Hematopoietic multipotent progenitor cell treated with erythropoietin and hydrocortisone succinate and interleukin-3 and kit ligand, for 4 days (in vitro differentiated cells): ENCODE measurements around the gene ASPRV1.
A peak's percentile ranks its signal among the peaks of the same experiment; 100 is the strongest.
"Not testable (repeated sequence)": the region's sequence is repeated elsewhere in the genome, so short reads cannot be mapped to it uniquely, and the experiment has no call there.

Experiments used
- DNase-seq: peaks from one replicate; pipeline ENCODE4 v3.0.0-alpha.2; 2015

ASPRV1 gene

DNA sequence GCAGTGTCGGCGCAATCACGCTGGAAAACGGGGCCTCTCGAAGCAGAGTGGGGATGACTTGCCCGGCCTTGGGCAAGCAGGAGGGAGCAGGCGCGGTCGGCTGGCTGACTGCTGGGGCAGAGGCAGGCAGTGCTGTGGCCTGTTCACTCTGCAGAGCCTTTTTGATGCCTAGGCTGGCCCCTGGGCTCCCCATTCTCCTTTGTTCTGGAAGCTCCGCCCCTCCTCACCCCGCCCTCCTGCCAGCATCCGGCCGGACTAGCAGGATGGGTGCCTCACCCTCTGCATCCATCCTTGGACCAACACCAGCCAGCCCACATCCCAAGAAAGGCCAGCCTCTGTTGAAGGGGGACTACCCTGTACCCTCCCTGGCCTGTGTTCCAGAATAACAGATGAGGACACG lies at the start of gene ASPRV1:
Gene ASPRV1 (minus strand): TSS at position 136 of the 400 bp plus-strand sequence. CDS start 195 bp downstream, outside the sequence.
- no peak for DNase-seq

DNA sequence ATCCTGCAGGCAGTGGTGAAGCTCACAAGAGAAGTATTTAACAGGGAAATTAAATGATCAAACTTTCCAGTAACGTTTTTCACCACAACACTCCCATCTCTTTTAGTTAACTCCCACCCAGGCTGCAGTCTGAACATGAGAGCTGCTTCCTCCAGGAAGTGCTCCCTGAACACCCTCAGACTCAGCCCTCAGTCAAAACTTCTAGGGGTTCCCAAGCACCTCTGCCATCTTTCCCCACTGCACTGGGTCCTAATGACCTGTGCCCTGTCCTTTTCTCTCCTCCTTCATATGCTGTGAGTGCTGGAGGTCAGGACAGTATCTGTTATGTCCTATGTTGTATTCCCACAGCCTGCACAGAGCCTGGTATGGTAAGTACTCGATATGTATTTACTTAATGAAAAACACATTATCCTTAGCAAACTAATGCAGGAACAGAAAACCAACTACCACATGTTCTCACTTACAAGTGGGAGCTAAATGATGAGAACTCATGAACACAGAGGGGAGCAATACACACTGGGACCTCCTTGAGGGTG lies 49.2 kb upstream of the ASPRV1 start:
- DNase-seq = no peak

DNA sequence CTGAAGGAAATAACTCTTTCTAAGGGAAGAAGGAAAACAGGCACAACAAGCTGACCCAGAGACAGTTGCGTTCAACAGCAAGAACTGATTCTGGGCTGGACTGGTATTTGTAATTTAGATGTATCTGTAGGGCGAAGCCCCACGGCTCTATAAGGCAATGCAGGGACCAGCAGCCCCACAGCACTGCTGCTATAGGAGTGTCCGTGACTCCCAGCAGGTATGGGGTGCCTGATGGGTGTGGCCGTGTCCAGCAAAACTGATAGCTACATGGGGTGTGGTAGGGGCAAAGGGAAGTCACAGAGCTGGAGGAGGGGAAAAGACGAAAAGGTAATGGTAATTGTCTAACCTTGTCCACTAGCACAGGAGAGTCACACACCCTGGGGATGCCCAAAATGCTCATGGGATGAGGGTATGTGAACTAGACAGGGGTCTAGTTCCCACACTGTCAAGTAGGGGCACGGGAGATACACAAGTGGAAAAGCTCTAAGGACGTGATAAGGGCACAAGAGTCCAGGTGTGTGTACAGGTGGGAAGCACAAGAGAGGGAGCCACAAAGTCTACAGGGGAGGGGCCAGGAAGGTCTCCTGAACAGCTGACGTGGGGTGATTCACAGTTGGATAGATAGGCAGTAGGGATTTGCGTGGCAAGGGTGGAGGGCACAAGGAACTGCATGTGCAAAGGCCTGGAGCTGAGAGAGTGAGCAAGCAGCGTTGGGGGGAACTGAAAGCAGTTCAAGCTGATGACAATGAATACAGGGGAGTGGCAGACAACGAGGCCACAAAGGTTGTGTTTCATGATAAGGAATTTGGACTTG lies 48.5 kb upstream of the ASPRV1 start:
- peak; percentile 96 for DNase-seq

DNA sequence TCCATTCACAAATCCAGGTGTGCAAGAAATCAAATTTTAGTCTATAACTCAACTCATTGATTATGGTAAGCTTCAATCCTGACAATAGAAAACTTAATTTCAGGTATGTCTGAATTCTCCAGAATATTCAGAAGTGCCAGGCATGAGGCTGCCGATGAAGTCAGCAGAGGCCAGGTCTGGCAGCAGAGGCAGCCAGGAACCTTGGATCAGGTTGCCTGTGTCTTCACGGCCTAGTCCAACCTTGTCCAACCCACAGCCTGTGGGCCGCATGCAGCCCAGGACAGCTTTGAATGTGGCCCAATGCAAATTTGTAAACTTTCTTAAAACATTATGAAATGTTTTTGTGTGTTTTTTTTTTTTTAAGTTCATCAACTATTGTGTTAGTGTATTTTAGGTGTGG lies 46.9 kb upstream of the ASPRV1 start:
- DNase-seq = no peak

DNA sequence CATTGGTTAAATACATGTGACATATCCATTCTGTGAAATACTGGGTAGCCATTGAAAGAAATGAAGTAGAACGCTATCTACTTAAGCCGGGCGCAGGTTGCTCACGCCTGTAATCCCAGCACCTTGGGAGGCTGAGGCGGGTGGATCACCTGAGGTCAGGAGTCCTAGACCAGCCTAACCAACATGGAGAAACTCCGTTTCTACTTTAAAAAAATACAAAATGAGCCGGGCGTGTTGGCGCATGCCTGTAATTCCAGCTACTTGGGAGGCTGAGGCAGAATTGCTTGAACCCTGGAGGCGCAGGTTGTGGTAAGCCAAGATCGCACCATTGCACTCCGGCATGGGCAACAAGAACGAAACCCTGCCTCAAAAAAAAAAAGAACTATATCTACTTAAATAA lies 45.7 kb upstream of the ASPRV1 start:
- DNase-seq = no peak

DNA sequence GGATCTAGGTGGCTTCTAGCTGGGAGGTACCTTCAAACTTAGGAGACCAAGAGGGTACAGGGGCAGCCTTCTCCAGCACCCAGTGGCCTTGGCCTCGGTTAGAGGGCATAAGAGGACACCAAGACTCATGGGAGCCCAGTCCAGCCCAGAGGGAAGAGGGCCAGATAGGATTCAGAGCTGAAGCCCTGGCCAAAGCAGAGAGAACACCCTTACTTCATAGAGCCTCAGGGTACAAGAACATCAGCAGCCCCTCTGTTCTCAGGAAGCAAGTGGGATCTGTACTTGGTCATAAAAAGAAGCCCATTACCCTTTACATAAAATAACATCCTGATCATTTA lies 45.0 kb upstream of the ASPRV1 start:
- no peak for DNase-seq

DNA sequence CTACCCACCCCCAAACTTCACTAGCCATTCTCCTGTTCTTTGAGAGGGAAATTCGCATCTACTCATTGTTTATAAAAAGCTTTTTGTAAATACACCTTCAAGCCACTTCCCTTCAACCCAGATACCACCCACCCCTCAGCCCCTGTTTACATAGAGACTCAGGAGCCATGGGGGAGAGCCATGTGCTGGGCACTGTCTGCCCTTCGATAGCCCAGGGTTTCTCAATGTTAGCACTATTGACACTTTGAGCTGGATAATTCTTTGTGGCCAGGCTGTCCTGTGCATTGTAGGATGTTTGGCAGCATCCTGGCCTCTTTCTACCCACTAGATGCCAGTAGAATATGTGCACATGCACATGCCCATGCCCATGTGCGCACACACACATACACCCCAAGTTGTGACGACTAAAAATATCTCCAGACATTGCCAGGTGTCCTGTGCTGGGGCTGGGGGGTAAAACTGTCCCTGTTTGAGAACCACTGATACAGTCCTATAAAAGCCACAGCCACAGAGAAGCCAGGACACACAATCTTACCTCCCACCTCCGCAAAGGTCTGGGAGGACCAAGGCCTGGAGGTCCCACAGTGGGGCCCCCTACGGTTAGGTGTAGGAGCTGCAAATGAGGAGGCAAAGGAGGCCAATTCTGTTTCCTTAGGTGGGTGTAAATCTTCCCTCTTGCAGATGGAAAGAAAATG lies 44.5 kb upstream of the ASPRV1 start:
- DNase-seq = peak; percentile 43

DNA sequence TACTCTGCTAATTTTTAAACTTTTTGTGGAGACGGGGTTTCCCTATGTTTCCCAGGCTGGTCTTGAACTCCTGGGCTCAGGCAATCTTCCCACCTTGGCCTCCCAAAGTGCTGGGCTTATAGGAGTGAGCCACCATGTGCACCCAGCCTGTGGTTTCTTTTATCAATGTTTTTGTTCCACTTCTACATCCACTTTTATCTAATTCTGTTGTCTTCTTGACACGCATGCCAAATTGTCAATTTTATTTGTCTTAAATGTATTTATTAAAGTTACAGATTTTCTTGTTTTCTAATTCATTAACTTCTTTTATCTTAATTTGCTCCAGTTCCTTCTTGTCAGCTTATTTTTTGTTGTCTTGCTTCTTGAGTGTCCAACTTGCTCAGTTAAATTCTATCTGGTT lies 43.8 kb upstream of the ASPRV1 start:
- DNase-seq = peak; percentile 53

DNA sequence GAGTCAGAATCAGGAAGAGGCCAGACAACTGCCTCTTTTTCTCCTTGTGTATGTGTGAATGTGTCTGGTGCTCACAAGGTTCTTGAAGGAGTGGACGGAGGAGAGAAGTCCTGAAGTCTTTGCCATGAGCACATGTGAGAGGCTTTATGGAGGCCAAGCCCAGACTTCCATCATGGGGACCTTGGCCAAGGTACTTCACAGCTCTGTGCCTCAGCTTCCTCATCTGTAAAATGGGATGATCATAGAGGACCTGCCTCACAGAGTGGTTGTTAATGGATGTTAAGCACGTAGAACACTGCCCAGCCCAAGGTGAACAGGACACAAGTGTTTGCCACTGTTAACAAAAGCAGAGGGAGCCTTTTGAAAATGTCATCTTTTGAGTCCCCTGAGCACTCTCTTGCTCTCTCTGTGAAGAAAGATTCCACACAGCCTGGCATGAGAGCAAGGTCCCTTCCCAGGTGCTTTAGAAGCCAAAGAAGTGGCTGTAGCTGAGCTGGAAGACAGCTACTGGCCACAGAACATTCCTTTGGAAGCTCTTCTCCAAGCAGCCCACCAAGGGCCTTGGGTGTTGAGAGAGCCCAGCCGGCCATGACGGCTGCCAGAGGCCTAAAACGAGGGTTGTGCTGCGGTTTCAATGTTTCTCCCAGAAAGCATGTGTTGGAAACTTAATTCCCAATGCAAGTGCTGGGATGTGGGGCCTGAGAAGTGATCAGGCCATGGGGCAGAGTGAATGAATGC lies 41.8 kb upstream of the ASPRV1 start:
- DNase-seq = no peak

DNA sequence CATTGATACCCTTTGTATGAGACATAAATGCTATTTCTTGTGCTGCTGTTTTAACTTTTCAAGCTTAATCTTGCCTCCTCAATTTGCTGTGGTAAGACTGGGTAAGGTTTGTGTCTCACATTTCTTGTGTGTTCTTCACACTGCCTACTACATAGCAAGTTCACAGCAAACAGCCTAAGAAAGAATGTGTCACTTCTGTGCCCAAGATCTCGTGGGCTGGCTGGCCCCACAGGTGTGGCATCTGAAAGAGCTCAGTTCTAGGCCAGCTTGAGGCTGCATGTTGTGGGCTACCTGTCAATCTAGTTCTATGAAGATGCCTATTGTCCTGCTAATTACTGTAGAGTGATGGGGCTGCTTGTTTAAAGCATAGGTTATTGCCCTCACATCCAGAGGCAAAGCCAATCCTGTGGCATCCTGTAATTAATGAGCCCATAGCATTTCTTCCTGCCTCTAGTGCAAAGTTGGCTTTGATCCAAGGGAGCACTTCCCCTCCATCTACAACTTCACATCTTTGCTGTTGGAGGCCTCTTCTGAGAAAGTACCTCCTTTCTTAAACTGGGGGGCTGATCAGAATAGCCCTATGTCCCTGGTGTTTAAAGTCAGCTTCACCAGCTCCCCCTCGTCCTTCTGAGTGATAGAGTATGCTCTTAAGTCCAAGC lies 40.9 kb upstream of the ASPRV1 start:
- DNase-seq = peak; percentile 62

DNA sequence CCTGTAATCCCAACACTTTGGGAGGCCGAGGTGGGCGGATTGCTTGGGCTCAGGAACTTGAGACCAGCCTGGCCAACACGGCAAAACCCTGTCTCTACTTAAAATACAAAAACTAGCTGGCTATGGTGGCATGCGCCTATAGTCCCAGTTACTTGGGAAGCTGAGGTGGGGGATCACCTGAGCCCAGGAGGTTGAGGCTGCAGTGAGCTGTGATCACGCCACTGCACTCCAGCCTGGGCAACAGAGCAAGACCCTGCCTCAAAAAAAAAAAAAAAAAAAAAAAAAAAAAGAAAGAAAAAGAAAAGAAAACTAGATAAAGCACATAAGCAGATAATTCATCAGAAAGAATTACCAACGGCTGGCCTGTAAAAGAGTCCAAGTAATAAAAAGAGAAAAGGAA lies 39.1 kb upstream of the ASPRV1 start:
- DNase-seq = not testable (repeated sequence)

DNA sequence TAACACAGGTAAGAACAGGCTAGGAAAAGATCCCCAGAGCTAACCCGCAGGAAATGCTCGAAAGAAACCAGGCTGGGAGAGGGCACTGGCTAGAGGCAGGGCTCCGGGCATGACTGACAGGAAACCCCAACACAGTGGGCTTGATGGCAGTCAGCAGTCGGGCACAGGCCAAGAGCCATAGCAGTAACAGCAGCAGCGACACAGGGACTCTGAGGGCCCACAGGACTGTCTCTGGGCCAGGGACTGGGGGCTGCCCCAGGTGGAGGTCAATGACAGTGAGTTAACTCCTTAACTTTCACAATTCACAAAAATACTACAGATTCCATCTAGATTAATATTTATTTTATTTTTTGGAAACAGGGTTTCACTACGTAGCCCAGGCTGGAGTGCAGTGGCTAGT lies 37.3 kb upstream of the ASPRV1 start:
- no peak for DNase-seq

DNA sequence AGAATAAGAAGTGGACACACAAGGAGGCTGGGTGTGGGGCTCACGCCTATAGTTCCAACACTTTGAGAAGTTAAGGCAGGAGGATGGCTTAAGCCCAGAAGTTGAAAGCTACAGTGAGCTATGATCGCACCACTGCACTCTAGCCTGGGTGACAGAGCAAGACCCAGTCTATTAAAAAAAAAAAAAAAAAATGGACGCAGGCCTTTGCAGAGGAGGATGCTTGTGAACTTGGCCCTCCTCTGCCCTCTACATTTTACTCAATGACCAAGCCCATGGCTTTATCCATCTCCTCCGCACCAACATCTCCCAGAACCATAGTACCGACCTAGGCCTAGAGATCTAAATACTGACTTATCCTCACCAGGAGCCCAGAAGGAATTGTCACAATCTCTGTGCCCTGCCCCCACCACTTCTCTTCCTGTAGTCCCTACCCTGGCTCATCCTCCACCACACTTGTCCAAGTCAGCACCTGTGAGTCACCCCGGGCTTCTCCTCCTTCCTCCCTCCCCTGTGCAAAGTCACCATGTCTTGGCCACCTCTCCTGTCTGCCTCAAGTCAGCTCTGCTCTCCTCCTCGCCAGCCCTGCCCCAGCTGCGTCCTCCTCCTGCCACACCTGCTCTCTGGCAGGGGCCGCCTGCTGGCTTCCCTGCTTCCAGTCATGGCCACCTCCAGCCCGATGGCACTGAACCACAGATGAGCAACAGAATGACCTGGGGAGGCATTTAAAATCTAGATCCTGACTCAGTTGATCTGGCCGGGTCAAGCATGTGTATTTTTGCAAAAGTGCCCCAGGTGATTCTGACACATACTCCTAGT lies 35.8 kb upstream of the ASPRV1 start:
- DNase-seq = no peak

DNA sequence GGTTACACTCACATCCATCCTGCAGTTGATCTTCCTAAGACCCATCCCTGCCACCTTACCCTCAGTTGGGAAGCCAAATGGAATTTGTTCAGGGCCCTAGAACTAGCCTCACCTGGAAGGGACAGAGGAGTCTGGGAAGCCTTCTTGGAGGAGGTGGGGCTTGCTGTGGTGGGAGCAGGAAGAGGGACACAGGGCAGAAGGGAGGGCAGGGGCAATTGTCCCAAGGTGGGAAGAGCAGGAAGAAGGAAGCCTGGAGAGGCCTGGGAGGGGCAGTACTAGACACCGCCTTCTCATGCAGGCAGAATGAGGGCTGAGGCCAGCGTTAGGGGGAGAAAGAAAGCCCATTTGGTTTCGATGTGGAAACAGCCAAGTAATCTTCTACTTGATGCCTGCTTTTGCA lies 34.1 kb upstream of the ASPRV1 start:
- no peak for DNase-seq

DNA sequence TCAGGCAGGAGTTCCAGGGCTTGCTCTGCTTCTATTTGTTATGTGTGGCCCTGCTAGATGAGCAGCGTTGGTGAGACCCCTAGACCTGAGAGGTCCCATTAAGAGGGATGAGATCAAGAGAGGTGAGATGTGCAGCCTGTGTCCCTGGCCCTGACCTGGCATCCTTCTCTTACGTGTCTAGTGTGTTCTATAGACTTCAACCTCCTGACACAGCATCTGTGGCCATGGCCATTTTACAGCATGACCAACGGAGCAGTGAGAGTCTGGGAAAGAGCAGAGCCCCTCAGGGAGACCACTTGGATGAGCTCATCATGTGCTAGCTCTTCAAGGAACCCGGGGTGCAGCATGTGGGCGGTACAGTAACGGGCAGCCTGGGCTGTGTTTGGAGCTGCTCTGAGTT lies 32.7 kb upstream of the ASPRV1 start:
- no peak for DNase-seq

DNA sequence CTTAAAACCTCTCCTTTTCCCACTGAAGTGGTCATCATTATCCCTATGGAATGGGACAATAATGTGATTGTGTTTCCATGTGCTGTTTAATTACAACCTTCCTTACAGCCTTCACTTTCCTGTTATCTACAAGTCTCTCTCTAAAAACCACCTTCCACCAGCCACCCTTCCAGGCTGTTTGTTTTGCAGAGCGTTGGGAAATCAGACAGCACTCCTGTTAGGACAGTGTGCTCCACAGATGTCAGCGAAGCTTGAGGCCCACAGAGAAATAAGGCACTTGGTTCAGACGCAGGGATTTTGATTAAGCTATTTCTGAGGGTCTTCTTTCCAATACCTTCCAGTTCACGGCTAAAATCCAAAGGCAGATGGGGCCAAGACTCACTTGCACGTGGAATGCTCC lies 32.3 kb upstream of the ASPRV1 start:
- no peak for DNase-seq

DNA sequence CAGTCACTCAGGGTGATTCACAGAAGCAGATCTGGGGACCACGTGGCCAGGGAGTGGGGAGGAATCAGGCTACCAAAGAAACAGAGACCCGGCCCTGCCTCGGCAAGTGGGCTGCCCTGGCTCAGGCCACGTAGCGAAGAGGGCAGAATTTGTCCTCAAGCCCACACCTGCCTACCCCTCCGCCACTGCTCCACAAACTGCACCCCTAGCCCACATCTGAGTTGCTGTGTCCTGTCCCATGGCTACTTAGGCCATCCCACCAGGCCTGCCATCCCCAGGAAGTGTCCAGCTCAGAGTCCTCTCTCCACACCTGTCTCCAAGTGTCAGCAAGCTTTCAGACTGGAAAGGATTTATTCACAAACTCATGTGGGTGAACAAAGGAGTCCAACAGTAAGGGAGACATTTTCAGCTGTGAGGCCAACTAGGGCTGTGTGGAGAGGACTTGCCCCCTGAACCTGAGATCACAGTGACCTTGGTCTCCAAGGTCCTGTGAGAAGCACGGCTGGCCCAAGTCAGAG lies 31.7 kb upstream of the ASPRV1 start:
- no peak for DNase-seq

DNA sequence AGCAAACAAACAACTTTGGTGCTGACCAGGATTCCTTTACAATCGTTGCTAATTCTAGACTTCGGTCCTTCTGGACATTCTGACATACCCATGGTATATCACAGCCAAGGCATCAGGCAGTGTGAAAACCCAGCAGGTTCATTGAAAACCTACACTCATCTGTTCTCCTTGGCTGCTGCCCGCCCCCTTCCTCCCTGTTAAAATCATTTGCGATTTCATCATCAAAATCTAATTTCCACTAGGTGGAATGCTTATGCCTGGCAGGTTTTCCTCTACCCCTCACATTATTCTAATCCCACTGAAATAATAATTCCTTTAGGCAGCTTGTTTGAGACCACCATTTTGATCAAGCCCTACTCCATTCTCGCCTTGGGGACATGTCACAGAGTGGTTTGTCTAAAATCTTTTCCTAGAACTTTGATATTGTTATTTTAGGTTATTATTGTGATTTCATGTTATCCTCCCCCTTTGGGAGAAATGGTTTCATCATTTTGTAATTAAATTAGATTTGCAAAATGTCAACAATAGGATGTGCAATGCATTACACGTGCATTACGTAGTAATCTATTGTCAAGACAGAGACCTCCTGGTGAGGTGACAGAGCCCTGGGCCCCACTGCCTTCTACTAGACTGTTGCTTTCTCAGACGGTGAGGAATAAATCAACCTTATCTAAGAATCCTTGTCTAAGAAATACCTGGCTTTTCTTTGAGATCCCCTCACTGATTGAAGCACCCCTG lies 31.0 kb upstream of the ASPRV1 start:
- DNase-seq = no peak

DNA sequence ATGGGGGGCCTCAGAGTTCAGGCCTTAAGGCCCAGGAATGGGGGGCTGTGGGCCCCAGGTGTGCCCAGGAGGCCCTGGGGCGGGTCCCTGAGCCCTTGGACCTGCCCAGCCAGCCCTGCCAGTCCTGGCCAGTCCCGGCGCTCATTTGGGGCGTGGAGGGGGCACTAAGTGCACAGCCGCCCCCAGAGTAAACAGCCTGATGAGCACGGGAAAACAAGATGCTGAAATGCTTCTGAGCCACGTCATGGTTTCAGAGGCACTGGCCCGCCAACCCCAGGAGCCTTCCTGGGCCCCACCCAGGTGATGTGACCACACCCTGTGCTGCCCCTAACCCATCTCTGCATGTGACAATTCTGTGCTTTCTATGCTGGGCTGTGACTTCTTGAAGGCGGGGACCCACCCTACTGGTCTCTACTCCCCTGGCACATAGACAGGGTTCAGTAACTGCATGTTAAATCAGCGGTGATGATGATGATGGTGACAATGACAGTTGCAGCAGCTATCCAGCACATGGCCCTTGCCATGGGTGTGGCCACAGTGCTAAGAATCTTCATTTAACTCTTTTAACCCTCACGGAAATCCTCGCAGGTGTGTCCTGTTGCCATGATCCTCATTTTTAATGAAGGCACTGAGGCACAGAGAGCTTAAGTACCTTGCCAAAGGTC lies 28.1 kb upstream of the ASPRV1 start:
- DNase-seq = no peak

DNA sequence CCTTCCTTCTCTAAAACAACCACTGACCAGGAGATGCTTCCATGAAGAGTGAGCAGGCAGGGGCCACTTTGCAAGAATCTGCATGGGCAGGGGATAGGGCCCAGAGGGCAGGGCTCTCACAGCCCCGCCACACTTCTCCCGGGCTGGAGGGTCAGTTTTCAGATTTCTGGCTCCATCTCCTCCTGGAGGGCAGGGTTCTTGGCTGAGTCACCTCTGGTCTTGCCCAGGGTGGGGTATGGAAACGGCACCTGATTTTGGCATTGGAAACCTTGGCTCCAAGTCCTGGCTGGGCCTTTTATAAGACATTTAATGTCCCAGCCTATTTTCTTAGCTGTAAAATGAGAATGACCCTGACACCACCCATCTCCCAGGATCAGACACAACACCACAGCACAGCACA lies 27.6 kb upstream of the ASPRV1 start:
- DNase-seq = no peak
